SK-N-SH (cell line): ENCODE results near the gene CCDC126. TPM values are rescaled to one million over a fixed set of nuclear protein-coding genes. Genes with fewer than 3 reads are reported as not detected.

Source experiments
- CTCF ChIA-PET: fragments of 300-600, 350-600 bp; formaldehyde crosslinking; extraction: SDS; loops from one replicate; lab custom pipeline; 2021; lab: Yijun Ruan, JAX
- POLR2A ChIA-PET: fragments of 350-600 bp; sonication (Branson Sonifier 250); formaldehyde crosslinking; extraction: SDS; loops from one replicate; lab custom pipeline; 2020; ENCODE audit warnings: antibody characterized with exemption, inconsistent platforms; lab: Yijun Ruan, JAX
- DNase-seq: peaks from one replicate; pipeline ENCODE4 v3.0.0; 2012
- H2AFZ ChIP-seq: fragments of 200-600 bp; sonication (generic); 2 replicates; pipeline ENCODE4 v1.8.1; 2016; ENCODE audit warnings: antibody characterized with exemption, mild to moderate bottlenecking, low read depth
- H3F3A ChIP-seq: fragments of 200-600 bp; sonication (generic); replicated peaks from 2 replicates; pipeline ENCODE3; 2016; ENCODE audit warnings: antibody characterized with exemption, mild to moderate bottlenecking; ENCODE audit not compliant: insufficient read depth
- H3K27ac ChIP-seq, 2 experiments: fragments of 200-500 bp in 1 of 2; fragments of 200-600 bp in 1 of 2; sonication (Bioruptor generic) in 1 of 2; sonication (generic), shearing (Covaris generic) in 1 of 2; 2 replicates each; pipeline versions ENCODE4 v1.5.1 to v1.6.1; 2014 to 2016; ENCODE audit warnings: low read depth in 2 of 2, inconsistent platforms in 1 of 2, low read length in 1 of 2, mild to moderate bottlenecking in 1 of 2, mixed read lengths in 1 of 2
- H3K27me3 ChIP-seq: fragments of 200-600 bp; sonication (generic), shearing (Covaris generic); 2 replicates; pipeline ENCODE4 v1.6.1; 2016; ENCODE audit warnings: mixed run types; ENCODE audit not compliant: insufficient read depth
- H3K36me3 ChIP-seq, 2 experiments: fragments of 200-500 bp in 1 of 2; fragments of 200-600 bp in 1 of 2; sonication (Bioruptor generic) in 1 of 2; sonication (generic) in 1 of 2; replicated peaks in 1 of 2; 2 replicates each; pipeline versions ENCODE3 to v1.5.1; 2014 to 2016; ENCODE audit warnings: low read length in 1 of 2, mild to moderate bottlenecking in 1 of 2; ENCODE audit not compliant: insufficient read depth in 2 of 2, control insufficient read depth in 1 of 2
- H3K4me1 ChIP-seq, 2 experiments: fragments of 200-500 bp in 1 of 2; fragments of 200-600 bp in 1 of 2; sonication (Bioruptor generic) in 1 of 2; sonication (generic), shearing (Covaris generic) in 1 of 2; 2 replicates each; pipeline versions ENCODE4 v1.5.1 to v1.6.1; 2014 to 2016; ENCODE audit warnings: low read depth in 1 of 2, low read length in 1 of 2, mixed run types in 1 of 2; ENCODE audit not compliant: insufficient read depth in 2 of 2, control insufficient read depth in 1 of 2
- H3K4me2 ChIP-seq: fragments of 200-600 bp; sonication (generic), shearing (Covaris generic); 2 replicates; pipeline ENCODE4 v1.6.1; 2017; ENCODE audit warnings: mixed run types
- H3K4me3 ChIP-seq, 2 experiments: fragments of 200-500 bp in 1 of 2; fragments of 200-600 bp in 1 of 2; sonication (Bioruptor generic) in 1 of 2; sonication (generic), shearing (Covaris generic) in 1 of 2; 2 replicates each; pipeline versions ENCODE4 v1.5.1 to v1.8.1; 2014 to 2016; ENCODE audit warnings: low read depth in 2 of 2, inconsistent platforms in 1 of 2, low read length in 1 of 2, mild to moderate bottlenecking in 1 of 2, mixed read lengths in 1 of 2, moderate library complexity in 1 of 2
- H3K79me2 ChIP-seq: fragments of 200-600 bp; sonication (generic); 2 replicates; pipeline ENCODE4 v1.8.1; 2017; ENCODE audit warnings: mild to moderate bottlenecking; ENCODE audit not compliant: insufficient read depth
- H3K9ac ChIP-seq: fragments of 200-600 bp; sonication (generic); 2 replicates; pipeline ENCODE4 v1.6.1; 2017; ENCODE audit warnings: mixed run types
- H3K9me2 ChIP-seq: fragments of 200-600 bp; sonication (generic); 2 replicates; pipeline ENCODE4 v1.6.1; 2017; ENCODE audit warnings: mixed run types
- H3K9me3 ChIP-seq: fragments of 200-600 bp; sonication (generic); 2 replicates; pipeline ENCODE4 v1.6.1; 2017; ENCODE audit warnings: mixed run types, mild to moderate bottlenecking, moderate library complexity
- H4K20me1 ChIP-seq: fragments of 200-600 bp; sonication (generic); 2 replicates; pipeline ENCODE4 v1.6.1; 2017; ENCODE audit warnings: mild to moderate bottlenecking, mixed run types; ENCODE audit not compliant: insufficient read depth
- CHD2 ChIP-seq: fragments of 150-350 bp; IDR thresholded peaks from 2 replicates; pipeline ENCODE4 v1.6.1; 2018; ENCODE audit warnings: low read length; ENCODE audit not compliant: partially characterized antibody
- CTCF ChIP-seq: fragments of 200-600 bp; sonication (generic); IDR thresholded peaks from 2 replicates; pipeline ENCODE4 v1.6.1; 2017; ENCODE audit warnings: antibody characterized with exemption, mild to moderate bottlenecking, moderate library complexity
- EP300 ChIP-seq, 2 experiments: IDR thresholded peaks; 2 replicates each; pipeline versions ENCODE4 v1.4.0 to v1.6.1; 2012; ENCODE audit warnings: borderline replicate concordance in 1 of 2, low read depth in 1 of 2, low read length in 1 of 2
- FOSL2 ChIP-seq: IDR thresholded peaks from 2 replicates; pipeline ENCODE4 v1.4.0; 2012; ENCODE audit warnings: low read depth, mild to moderate bottlenecking, moderate library complexity, borderline replicate concordance
- GATA2 ChIP-seq: sonication (generic); formaldehyde crosslinking; IDR thresholded peaks from 2 replicates; pipeline ENCODE4 v1.5.0; 2020; ENCODE audit warnings: mild to moderate bottlenecking, missing genetic modification reagents
- IRF3 ChIP-seq: fragments of 150-350 bp; IDR thresholded peaks from 2 replicates; pipeline ENCODE4 v1.6.1; 2016; ENCODE audit warnings: mild to moderate bottlenecking, low read depth, low read length
- MAX ChIP-seq: IDR thresholded peaks from 2 replicates; pipeline ENCODE4 v1.4.0; 2012; ENCODE audit warnings: low read depth
- NRF1 ChIP-seq: IDR thresholded peaks from 2 replicates; pipeline ENCODE4 v1.6.1; 2012; ENCODE audit warnings: low read depth, mild to moderate bottlenecking, low read length
- PBX3 ChIP-seq: IDR thresholded peaks from 2 replicates; pipeline ENCODE4; 2012
- RFX5 ChIP-seq: IDR thresholded peaks from 2 replicates; pipeline ENCODE4 v1.6.1; 2012; ENCODE audit warnings: mild to moderate bottlenecking, improper control_type of control experiment, low read length
- USF1 ChIP-seq: IDR thresholded peaks from 2 replicates; pipeline ENCODE4 v1.4.0; 2012; ENCODE audit warnings: low read depth, borderline replicate concordance
- WGBS: methylation state at CpG from one replicate; pipeline ENCODE4 v1.1.6; 2017; ENCODE audit warnings: low lambda C conversion rate; 5-methylcytosine and 5-hydroxymethylcytosine counted together
- polyA plus RNA-seq, 3 experiments: library from polyadenylated mRNA; depleted of rRNA; stranded (reverse); fragments of >200 nt; gene quantifications; 2 replicates each; pipeline ENCODE4 v1.2.3, GENCODE V29; 2012

CCDC126 gene
- polyA plus RNA-seq, 1 of the 3 experiments (the other 2 are of a cell fraction), result 5.5 TPM

- peaks cover 6% of the 10 kb centered on the region; the same call in 1 of the 2 replicates for H3K9me3 ChIP-seq
- POLR2A ChIA-PET, result interaction anchor here (0.6 kb wide), 1 partner anchor 1431 kb away, joined by 3 read pairs; no protein-coding TSS in a partner anchor
- no peaks in the 10 kb centered on the region for H3F3A ChIP-seq
- H4K20me1 ChIP-seq, result no peaks in the 10 kb centered on the region
- H3K36me3 ChIP-seq, result peaks cover 0 to 18% of the 10 kb centered on the region in 2 experiments
- 67% methylated on average over 2 of the region's 2 CpGs for WGBS
- no peak overlapping the region for H3K4me3 ChIP-seq
- H3K9me2 ChIP-seq, result no peaks in the 10 kb centered on the region
- H3K4me2 ChIP-seq, result no peak overlapping the region
- DNase-seq, result no peak
- no peaks in the 10 kb centered on the region for H3K27me3 ChIP-seq
- no peak overlapping the region for H3K9ac ChIP-seq
- no peaks in the 10 kb centered on the region for H3K79me2 ChIP-seq
- no peak overlapping the region for H3K27ac ChIP-seq
- H3K4me1 ChIP-seq, result no peaks in the 10 kb centered on the region
- TF ChIP-seq IRF3 (no peak), GATA2 (CRISPR knock-in tag) (no peak), EP300 (IDR thresholded peaks at IDR 0.05; ENCODE audit: borderline replicate concordance in 1 of 2, low read depth in 1 of 2, low read length in 1 of 2) (no peak), USF1 (no peak), CHD2 (no peak), RFX5 (no peak), NRF1 (no peak), FOSL2 (no peak), PBX3 (no peak), CTCF (no peak), MAX (no peak)
- CTCF ChIA-PET, result interaction anchor here (0.9 to 1.6 kb wide), 4 partner anchors 19 to 81 kb away, joined by 3 read pairs; partner anchors contain the start of gene CCDC126
- H2AFZ ChIP-seq, result no peak overlapping the region
These were observed 19.4 kb downstream of the CCDC126 start for GRCh38 chr7:23616593-23616992.
